H1 (cell line): Measurements from ENCODE around the gene DENND4C. TPM values are rescaled to one million over a fixed set of nuclear protein-coding genes. Genes with fewer than 3 reads are reported as not detected.

ENCODE experiments used
- BACH1 ChIP-seq: IDR thresholded peaks from 2 replicates; pipeline ENCODE4 v1.6.1; 2012; ENCODE audit warnings: low read length, improper control_type of control experiment
- CBX5 ChIP-seq: fragments of 300-800, 300-1000 bp; sonication (generic); IDR thresholded peaks from 2 replicates; pipeline ENCODE4 v1.7.1; 2016; ENCODE audit warnings: antibody characterized with exemption, low read length, low read depth
- CTBP2 ChIP-seq: IDR thresholded peaks from 2 replicates; pipeline ENCODE4 v1.7.0; 2011; ENCODE audit warnings: borderline replicate concordance, mild to moderate bottlenecking, moderate library complexity, mixed read lengths, low read length; ENCODE audit not compliant: insufficient read depth, insufficient read length
- JUN ChIP-seq: IDR thresholded peaks from 2 replicates; pipeline ENCODE4 v1.6.1; 2011; ENCODE audit warnings: low read depth, mild to moderate bottlenecking, improper control_type of control experiment, low read length
- KDM1A ChIP-seq: fragments of 200-600, 300-600 bp; sonication (generic); IDR thresholded peaks from 2 replicates; pipeline ENCODE4 v1.7.1; 2016; ENCODE audit warnings: mild to moderate bottlenecking, low read length, borderline replicate concordance
- RBBP5 ChIP-seq: IDR thresholded peaks from 2 replicates; pipeline ENCODE4 v1.7.1; 2012; ENCODE audit warnings: low read depth, mild to moderate bottlenecking, inconsistent platforms, low read length, moderate library complexity, borderline replicate concordance
- polyA plus RNA-seq, 7 experiments: library from polyadenylated mRNA; depleted of rRNA in 3 of 7; stranded (reverse) in 5 of 7; unstranded in 2 of 7; fragments of >200 nt in 5 of 7; fragments of 200-250 nt in 2 of 7; gene quantifications; 1 replicate in 5 of 7; 2 replicates in 1 of 7; 4 replicates in 1 of 7; pipeline versions ENCODE4 v1.2.1 to v1.2.3, GENCODE V29; 2011 to 2013; ENCODE audit warnings: missing spikeins in 2 of 7, mixed read lengths in 2 of 7
- total RNA-seq: library from RNA; stranded (reverse); fragmentation: NEBNext Ultra II Directional; extraction: Animal tissue kit (Norgen Biotek cat#: 25700); gene quantifications from 2 replicates; pipeline ENCODE4 v1.2.1, GENCODE V29; 2021
- TF ChIP-seq, protein P1 (sequence below): fragments of 300-600 bp; sonication (generic); IDR thresholded peaks from 2 replicates; pipeline ENCODE4 v1.7.1; 2012; ENCODE audit warnings: low read length, moderate library complexity, mild to moderate bottlenecking, inconsistent platforms; ENCODE audit not compliant: insufficient replicate concordance

Gene DENND4C
- total and polyA plus RNA-seq, 2 of the 8 experiments (the other 6 are each of a cell fraction or from before 2014, with no cell fraction given), result 6.9 to 18.9 TPM

DNA sequence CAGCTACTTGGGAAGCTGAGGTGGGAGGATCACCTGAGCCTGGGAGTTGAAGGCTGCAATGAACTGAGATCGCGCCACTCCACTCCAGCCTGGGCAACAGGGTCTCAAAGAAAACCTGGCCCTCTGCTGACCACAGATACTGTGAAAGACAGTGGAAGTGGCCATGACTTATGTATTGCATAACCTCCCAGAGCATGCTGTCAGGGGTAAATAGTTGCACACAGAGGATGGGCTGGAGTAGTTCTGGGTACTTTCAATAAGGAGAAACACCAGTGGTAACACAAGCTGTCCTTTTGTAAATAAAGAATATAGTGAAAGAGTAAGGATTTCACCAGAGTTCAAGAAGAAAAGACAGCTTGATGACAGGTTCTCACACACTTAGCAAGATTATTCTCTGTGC, 180.1 kb downstream of the DENND4C start (continued):
- TF ChIP-seq CTBP2 (no peak), CBX5 (no peak), JUN (no peak), RBBP5 (no peak), BACH1 (no peak), KDM1A (no peak)
- TF ChIP-seq, protein P1, sequence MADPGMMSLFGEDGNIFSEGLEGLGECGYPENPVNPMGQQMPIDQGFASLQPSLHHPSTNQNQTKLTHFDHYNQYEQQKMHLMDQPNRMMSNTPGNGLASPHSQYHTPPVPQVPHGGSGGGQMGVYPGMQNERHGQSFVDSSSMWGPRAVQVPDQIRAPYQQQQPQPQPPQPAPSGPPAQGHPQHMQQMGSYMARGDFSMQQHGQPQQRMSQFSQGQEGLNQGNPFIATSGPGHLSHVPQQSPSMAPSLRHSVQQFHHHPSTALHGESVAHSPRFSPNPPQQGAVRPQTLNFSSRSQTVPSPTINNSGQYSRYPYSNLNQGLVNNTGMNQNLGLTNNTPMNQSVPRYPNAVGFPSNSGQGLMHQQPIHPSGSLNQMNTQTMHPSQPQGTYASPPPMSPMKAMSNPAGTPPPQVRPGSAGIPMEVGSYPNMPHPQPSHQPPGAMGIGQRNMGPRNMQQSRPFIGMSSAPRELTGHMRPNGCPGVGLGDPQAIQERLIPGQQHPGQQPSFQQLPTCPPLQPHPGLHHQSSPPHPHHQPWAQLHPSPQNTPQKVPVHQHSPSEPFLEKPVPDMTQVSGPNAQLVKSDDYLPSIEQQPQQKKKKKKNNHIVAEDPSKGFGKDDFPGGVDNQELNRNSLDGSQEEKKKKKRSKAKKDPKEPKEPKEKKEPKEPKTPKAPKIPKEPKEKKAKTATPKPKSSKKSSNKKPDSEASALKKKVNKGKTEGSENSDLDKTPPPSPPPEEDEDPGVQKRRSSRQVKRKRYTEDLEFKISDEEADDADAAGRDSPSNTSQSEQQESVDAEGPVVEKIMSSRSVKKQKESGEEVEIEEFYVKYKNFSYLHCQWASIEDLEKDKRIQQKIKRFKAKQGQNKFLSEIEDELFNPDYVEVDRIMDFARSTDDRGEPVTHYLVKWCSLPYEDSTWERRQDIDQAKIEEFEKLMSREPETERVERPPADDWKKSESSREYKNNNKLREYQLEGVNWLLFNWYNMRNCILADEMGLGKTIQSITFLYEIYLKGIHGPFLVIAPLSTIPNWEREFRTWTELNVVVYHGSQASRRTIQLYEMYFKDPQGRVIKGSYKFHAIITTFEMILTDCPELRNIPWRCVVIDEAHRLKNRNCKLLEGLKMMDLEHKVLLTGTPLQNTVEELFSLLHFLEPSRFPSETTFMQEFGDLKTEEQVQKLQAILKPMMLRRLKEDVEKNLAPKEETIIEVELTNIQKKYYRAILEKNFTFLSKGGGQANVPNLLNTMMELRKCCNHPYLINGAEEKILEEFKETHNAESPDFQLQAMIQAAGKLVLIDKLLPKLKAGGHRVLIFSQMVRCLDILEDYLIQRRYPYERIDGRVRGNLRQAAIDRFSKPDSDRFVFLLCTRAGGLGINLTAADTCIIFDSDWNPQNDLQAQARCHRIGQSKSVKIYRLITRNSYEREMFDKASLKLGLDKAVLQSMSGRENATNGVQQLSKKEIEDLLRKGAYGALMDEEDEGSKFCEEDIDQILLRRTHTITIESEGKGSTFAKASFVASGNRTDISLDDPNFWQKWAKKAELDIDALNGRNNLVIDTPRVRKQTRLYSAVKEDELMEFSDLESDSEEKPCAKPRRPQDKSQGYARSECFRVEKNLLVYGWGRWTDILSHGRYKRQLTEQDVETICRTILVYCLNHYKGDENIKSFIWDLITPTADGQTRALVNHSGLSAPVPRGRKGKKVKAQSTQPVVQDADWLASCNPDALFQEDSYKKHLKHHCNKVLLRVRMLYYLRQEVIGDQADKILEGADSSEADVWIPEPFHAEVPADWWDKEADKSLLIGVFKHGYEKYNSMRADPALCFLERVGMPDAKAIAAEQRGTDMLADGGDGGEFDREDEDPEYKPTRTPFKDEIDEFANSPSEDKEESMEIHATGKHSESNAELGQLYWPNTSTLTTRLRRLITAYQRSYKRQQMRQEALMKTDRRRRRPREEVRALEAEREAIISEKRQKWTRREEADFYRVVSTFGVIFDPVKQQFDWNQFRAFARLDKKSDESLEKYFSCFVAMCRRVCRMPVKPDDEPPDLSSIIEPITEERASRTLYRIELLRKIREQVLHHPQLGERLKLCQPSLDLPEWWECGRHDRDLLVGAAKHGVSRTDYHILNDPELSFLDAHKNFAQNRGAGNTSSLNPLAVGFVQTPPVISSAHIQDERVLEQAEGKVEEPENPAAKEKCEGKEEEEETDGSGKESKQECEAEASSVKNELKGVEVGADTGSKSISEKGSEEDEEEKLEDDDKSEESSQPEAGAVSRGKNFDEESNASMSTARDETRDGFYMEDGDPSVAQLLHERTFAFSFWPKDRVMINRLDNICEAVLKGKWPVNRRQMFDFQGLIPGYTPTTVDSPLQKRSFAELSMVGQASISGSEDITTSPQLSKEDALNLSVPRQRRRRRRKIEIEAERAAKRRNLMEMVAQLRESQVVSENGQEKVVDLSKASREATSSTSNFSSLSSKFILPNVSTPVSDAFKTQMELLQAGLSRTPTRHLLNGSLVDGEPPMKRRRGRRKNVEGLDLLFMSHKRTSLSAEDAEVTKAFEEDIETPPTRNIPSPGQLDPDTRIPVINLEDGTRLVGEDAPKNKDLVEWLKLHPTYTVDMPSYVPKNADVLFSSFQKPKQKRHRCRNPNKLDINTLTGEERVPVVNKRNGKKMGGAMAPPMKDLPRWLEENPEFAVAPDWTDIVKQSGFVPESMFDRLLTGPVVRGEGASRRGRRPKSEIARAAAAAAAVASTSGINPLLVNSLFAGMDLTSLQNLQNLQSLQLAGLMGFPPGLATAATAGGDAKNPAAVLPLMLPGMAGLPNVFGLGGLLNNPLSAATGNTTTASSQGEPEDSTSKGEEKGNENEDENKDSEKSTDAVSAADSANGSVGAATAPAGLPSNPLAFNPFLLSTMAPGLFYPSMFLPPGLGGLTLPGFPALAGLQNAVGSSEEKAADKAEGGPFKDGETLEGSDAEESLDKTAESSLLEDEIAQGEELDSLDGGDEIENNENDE, result no peak
- TF ChIP-seq, all 59 proteins: peak for 0
